Tibial nerve (tissue), 4 donors: ENCODE measurements around the gene RLBP1. TPM values are rescaled to one million over a fixed set of nuclear protein-coding genes. Genes with fewer than 3 reads are reported as not detected.

Source experiments
- DNase-seq, 2 donors: peaks; one replicate each; pipeline ENCODE4 v3.0.0-alpha.2; 2019; ENCODE audit warnings: low spot score in 2 of 2
- H3K27ac ChIP-seq, 4 donors: fragments of 200-600 bp; sonication (generic) in 3 of 4; one replicate each; pipeline ENCODE4 v1.5.1; 2017 to 2019; ENCODE audit warnings: mild to moderate bottlenecking in 1 of 4
- H3K27me3 ChIP-seq, 2 donors: fragments of 200-600 bp; sonication (generic) in 1 of 2; one replicate each; pipeline versions ENCODE4 v1.5.1 to v1.6.0; 2017 to 2019
- H3K36me3 ChIP-seq, 3 donors: fragments of 200-600 bp; sonication (generic); one replicate each; pipeline ENCODE4 v1.5.1; 2018 to 2019
- H3K4me1 ChIP-seq, 4 donors: fragments of 200-600 bp; sonication (generic) in 3 of 4; one replicate each; pipeline ENCODE4 v1.5.1; 2017 to 2019
- H3K4me3 ChIP-seq, 4 donors: fragments of 200-600 bp; sonication (generic) in 3 of 4; one replicate each; pipeline ENCODE4 v1.5.1; 2017 to 2019; ENCODE audit warnings: mild to moderate bottlenecking in 1 of 4, moderate library complexity in 1 of 4
- H3K9me3 ChIP-seq, 4 donors: fragments of 200-600 bp; sonication (generic) in 3 of 4; one replicate each; pipeline ENCODE4 v1.5.1; 2017 to 2019
- EP300 ChIP-seq, 2 donors: sonication (generic); formaldehyde crosslinking; IDR thresholded peaks; one replicate each; pipeline ENCODE4 v1.6.1; 2017; ENCODE audit warnings: antibody characterized with exemption in 2 of 2, mild to moderate bottlenecking in 1 of 2
- POLR2A ChIP-seq, 2 donors: fragments of 450-650 bp; IDR thresholded peaks; one replicate each; pipeline ENCODE4 v1.6.1; 2017; ENCODE audit warnings: antibody characterized with exemption in 2 of 2, mild to moderate bottlenecking in 2 of 2, moderate library complexity in 2 of 2
- WGBS, 2 donors: methylation state at CpG; one replicate each; pipeline ENCODE4 v1.1.5; 2018; 5-methylcytosine and 5-hydroxymethylcytosine counted together
- total RNA-seq, 4 donors: library from RNA; depleted of rRNA; stranded (reverse); fragments of >200 nt; gene quantifications; one replicate each; pipeline ENCODE4 v1.1.0, GENCODE V29; 2016
- TF ChIP-seq, protein P1 (sequence below), 5 experiments: fragments of 200-600 bp in 3 of 5; fragments of 450-650 bp in 2 of 5; sonication (generic) in 3 of 5; IDR thresholded peaks; one replicate each; pipeline ENCODE4 v1.5.1; 2016 to 2019; ENCODE audit warnings: antibody characterized with exemption in 5 of 5, mild to moderate bottlenecking in 3 of 5, moderate library complexity in 2 of 5

Gene RLBP1
- total RNA-seq, 4 donors from 2014 or later = not detected

GRCh38 chr15:89200182-89200581 is 21.2 kb downstream of the RLBP1 start:
- Histone ChIP-seq H3K4me1 (peaks cover 0 to 57% (median 25%) of the 10 kb centered on the region in 4 donors), H3K27ac (peak overlapping the region; percentile 65 to 92 (median 82)), H3K27me3 (no peaks in the 10 kb centered on the region), H3K36me3 (peaks cover 0 to 3% (median 0%) of the 10 kb centered on the region in 3 donors), H3K9me3 (no peaks in the 10 kb centered on the region), H3K4me3 (no peak overlapping the region)
- no peak for DNase-seq
- WGBS, 2 donors = 76 to 80% methylated on average over 12 of the region's 12 CpGs
- no peak for TF ChIP-seq POLR2A (IDR thresholded peaks at IDR 0.05)
- TF ChIP-seq EP300 (IDR thresholded peaks at IDR 0.05) = no peak
- TF ChIP-seq, protein P1, sequence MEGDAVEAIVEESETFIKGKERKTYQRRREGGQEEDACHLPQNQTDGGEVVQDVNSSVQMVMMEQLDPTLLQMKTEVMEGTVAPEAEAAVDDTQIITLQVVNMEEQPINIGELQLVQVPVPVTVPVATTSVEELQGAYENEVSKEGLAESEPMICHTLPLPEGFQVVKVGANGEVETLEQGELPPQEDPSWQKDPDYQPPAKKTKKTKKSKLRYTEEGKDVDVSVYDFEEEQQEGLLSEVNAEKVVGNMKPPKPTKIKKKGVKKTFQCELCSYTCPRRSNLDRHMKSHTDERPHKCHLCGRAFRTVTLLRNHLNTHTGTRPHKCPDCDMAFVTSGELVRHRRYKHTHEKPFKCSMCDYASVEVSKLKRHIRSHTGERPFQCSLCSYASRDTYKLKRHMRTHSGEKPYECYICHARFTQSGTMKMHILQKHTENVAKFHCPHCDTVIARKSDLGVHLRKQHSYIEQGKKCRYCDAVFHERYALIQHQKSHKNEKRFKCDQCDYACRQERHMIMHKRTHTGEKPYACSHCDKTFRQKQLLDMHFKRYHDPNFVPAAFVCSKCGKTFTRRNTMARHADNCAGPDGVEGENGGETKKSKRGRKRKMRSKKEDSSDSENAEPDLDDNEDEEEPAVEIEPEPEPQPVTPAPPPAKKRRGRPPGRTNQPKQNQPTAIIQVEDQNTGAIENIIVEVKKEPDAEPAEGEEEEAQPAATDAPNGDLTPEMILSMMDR (IDR thresholded peaks at IDR 0.05) = no peak

DNA sequence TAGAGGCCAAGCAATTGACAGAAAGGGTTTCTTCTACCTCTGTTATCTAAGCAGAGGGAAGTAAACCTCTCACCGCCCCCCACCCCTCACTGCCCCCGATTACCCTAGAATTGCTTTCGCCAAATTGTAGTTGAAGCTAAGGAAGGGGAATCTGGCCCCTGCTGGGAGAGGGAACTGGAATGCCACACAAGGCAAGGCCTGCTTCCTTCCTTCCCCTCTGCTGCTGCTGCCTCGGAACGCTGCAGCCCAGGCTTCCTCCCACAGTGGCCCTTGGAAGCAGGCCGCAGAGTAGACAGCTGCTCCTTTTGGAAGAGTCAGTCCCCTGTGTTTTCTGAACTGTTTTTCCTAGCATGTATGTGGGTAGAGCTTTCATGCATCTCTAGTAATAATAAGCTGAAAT is 21.6 kb downstream of the RLBP1 start:
- H3K27ac ChIP-seq = peak overlapping the region; percentile 65 to 92 (median 82)
- peaks cover 0 to 8% (median 2%) of the 10 kb centered on the region in 3 donors for H3K36me3 ChIP-seq

GRCh38 chr15:89198934-89199333 is 22.4 kb downstream of the RLBP1 start:
- H3K27ac ChIP-seq = peak overlapping the region; percentile 53 to 92 (median 82)
- no peak overlapping the region for H3K4me3 ChIP-seq
- no peak for DNase-seq
- H3K27me3 ChIP-seq = no peaks in the 10 kb centered on the region
- 40 to 44% methylated on average over 3 of the region's 3 CpGs for WGBS, 2 donors
- peaks cover 0 to 16% (median 3%) of the 10 kb centered on the region in 3 donors for H3K36me3 ChIP-seq
- H3K4me1 ChIP-seq = peaks cover 0 to 60% (median 25%) of the 10 kb centered on the region in 4 donors
- H3K9me3 ChIP-seq = no peaks in the 10 kb centered on the region
- TF ChIP-seq EP300 (IDR thresholded peaks at IDR 0.05) = peak; percentile 37 to 68
- TF ChIP-seq, protein P1 (IDR thresholded peaks at IDR 0.05) = no peak

More for the DNA sequence above, 21.6 kb downstream of the RLBP1 start:
- TF ChIP-seq, protein P1 (IDR thresholded peaks at IDR 0.05) = no peak
- TF ChIP-seq EP300 (IDR thresholded peaks at IDR 0.05) (no peak), POLR2A (IDR thresholded peaks at IDR 0.05) (no peak)
- Histone ChIP-seq H3K27me3 (no peaks in the 10 kb centered on the region), H3K4me1 (peaks cover 0 to 60% (median 25%) of the 10 kb centered on the region in 4 donors), H3K9me3 (no peaks in the 10 kb centered on the region), H3K4me3 (no peak overlapping the region)
- WGBS, 2 donors = 19 to 39% methylated on average over 6 of the region's 6 CpGs
- DNase-seq = no peak

- TF ChIP-seq EP300 (IDR thresholded peaks at IDR 0.05) = no peak
- no peak for TF ChIP-seq POLR2A (IDR thresholded peaks at IDR 0.05)
- no peak for DNase-seq
- no peak overlapping the region for H3K4me3 ChIP-seq
- H3K36me3 ChIP-seq = peaks cover 4 to 23% (median 6%) of the 10 kb centered on the region in 3 donors
- peak overlapping the region; percentile 53 to 92 (median 82) for H3K27ac ChIP-seq
- H3K9me3 ChIP-seq = no peaks in the 10 kb centered on the region
- peaks cover 0 to 60% (median 25%) of the 10 kb centered on the region in 4 donors for H3K4me1 ChIP-seq
- no peaks in the 10 kb centered on the region for H3K27me3 ChIP-seq
- whole genome bisulfite sequencing, 2 donors = 46 to 58% methylated on average over 2 of the region's 2 CpGs
These were observed 23.2 kb downstream of the RLBP1 start for GRCh38 chr15:89198196-89198595.

DNA sequence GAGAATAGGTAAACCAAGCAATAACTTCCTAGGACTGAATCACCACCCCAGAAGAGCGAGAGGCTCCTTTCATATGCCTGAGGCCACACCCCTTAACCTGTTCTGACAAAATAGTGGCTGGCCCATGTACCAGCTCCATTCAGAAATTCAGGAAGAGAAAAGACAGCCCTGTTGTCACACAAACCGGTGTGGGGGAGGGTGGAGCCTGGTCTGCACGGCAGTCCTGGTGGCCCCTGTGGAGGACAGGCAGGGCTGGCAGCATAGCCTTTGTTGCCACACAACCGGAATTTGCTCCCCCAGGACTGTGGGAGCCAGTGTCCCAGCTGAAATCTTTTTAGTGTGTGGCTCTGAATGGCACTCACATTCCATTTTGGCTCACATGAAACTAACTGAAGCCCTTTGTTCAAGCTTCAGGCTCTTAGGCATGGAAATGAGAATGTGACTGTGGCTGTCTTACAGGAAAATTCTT is 23.8 kb downstream of the RLBP1 start:
- peaks cover 6 to 30% (median 10%) of the 10 kb centered on the region in 3 donors for H3K36me3 ChIP-seq
- 36 to 47% methylated on average over 4 of the region's 4 CpGs for WGBS, 2 donors
- H3K9me3 ChIP-seq = no peaks in the 10 kb centered on the region
- no peak overlapping the region for H3K4me3 ChIP-seq
- no peak for TF ChIP-seq POLR2A (IDR thresholded peaks at IDR 0.05)
- TF ChIP-seq, protein P1 (IDR thresholded peaks at IDR 0.05) = no peak
- TF ChIP-seq EP300 (IDR thresholded peaks at IDR 0.05) = peak; percentile 61 to 90
- DNase-seq = peak in 1 of 2 donors; percentile 18
- H3K27me3 ChIP-seq = no peaks in the 10 kb centered on the region
- H3K27ac ChIP-seq = peak overlapping the region; percentile 53 to 92 (median 80)
- peaks cover 0 to 60% (median 25%) of the 10 kb centered on the region in 4 donors for H3K4me1 ChIP-seq
